Upper lobe of left lung (tissue), 4 donors: ENCODE measurements around the gene S100A4.
"Not testable (repeated sequence)": the region's sequence is repeated elsewhere in the genome, so short reads cannot be mapped to it uniquely, and the experiment has no call there.

ENCODE experiments used
- POLR2A ChIP-seq, 4 donors: fragments of 450-650 bp; IDR thresholded peaks; one replicate each; pipeline ENCODE4 v1.5.1; 2016 to 2017; ENCODE audit warnings: antibody characterized with exemption in 4 of 4, mild to moderate bottlenecking in 2 of 4
- TF ChIP-seq, protein P1 (sequence below), 6 experiments: fragments of 450-650 bp in 4 of 6; fragments of 200-600 bp in 2 of 6; sonication (generic) in 2 of 6; IDR thresholded peaks; one replicate each; pipeline ENCODE4 v1.5.1; 2016 to 2019; ENCODE audit warnings: antibody characterized with exemption in 6 of 6

DNA sequence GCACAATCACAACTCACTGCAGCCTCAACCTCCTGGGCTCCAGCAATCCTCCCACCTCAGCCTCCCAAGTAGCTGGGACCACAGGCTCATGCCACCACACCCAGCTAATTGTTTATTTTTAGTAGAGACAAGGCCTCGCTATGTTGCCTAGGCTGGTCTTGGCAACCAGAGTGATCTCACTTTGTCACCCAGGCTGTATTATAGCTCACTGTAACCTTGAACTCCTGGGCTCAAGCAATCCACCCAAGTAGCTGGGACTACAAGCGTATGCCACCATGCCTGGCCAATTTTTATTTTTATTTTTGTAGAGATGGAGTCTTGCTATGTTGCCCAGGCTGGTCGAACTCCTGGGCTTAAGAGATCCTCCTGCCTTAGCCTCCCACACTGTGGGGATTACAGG is 16.4 kb upstream of the S100A4 start:
- TF ChIP-seq, protein P1, sequence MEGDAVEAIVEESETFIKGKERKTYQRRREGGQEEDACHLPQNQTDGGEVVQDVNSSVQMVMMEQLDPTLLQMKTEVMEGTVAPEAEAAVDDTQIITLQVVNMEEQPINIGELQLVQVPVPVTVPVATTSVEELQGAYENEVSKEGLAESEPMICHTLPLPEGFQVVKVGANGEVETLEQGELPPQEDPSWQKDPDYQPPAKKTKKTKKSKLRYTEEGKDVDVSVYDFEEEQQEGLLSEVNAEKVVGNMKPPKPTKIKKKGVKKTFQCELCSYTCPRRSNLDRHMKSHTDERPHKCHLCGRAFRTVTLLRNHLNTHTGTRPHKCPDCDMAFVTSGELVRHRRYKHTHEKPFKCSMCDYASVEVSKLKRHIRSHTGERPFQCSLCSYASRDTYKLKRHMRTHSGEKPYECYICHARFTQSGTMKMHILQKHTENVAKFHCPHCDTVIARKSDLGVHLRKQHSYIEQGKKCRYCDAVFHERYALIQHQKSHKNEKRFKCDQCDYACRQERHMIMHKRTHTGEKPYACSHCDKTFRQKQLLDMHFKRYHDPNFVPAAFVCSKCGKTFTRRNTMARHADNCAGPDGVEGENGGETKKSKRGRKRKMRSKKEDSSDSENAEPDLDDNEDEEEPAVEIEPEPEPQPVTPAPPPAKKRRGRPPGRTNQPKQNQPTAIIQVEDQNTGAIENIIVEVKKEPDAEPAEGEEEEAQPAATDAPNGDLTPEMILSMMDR (IDR thresholded peaks at IDR 0.05) = not testable (repeated sequence)
- TF ChIP-seq POLR2A (IDR thresholded peaks at IDR 0.05) = not testable (repeated sequence)
